ENCODE results near the gene ANKRD22.
A peak's percentile ranks its signal among the peaks of the same experiment; 100 is the strongest.
"Not testable (repeated sequence)": the region's sequence is repeated elsewhere in the genome, so short reads cannot be mapped to it uniquely, and the experiment has no call there.

ANKRD22 gene

DNA sequence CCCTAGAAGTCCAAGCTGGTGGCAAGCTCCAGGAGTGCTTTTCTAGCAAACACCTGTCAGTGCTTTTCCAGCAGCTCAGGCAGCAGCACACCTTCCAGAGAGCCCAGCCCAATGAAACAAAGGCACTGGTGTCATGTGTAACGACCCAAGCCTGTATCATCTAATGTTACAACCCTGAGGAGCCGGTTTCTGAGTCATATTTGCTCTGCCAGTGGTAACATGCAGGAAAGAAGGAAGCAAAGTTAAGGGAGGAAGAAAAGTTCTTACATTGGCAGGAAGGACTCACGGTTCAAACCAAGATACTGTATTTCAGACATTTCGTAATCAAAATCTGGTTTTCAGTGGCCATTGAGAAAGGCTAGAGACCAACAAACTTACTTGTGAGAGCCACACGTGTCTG, at the start of gene ANKRD22:
Gene ANKRD22, minus strand, starts transcription at position 139 of the 400 bp plus-strand sequence. CDS start 237 bp downstream, outside the sequence.
- DNase-seq, result peak; percentile 24

DNA sequence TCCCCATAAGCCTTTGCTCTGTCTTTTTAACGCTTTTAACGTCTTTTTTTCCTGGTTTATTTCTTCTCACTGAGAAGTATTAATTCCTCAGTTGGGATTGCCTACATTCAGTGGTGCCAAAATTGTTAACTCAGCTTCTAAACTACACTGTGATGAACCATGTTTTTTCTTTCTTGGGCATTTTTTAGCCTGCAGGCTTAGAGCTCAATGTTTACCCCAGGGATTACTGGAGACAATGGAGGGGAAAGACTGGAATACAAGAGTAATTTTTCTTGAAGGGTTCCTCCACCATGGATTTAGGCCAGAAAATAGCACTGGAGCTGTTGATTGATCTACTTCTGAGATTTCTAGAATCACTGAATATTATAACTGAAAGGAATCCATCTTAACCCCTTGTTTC, 48.2 kb upstream of the ANKRD22 start:
- no peak for DNase-seq

DNA sequence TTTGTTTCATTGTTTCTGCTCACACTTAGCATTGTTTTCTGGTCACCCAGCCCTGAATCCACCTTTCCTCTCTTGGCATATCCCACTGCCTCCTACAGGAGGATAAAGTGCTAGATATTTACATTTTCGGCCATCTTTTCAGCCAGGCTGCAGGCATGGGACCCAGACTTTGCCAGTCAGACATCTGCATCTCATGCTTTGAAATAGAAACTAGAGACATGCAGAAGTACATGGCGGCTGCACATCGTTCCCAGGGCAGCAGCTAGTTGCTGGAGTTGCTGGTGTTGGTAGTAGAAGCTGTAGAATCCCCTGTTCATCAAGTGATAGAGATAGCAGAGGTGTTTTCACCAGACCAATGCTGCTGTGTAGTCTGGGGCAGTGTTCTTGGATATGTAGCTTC, 47.1 kb upstream of the ANKRD22 start:
- DNase-seq, result no peak

DNA sequence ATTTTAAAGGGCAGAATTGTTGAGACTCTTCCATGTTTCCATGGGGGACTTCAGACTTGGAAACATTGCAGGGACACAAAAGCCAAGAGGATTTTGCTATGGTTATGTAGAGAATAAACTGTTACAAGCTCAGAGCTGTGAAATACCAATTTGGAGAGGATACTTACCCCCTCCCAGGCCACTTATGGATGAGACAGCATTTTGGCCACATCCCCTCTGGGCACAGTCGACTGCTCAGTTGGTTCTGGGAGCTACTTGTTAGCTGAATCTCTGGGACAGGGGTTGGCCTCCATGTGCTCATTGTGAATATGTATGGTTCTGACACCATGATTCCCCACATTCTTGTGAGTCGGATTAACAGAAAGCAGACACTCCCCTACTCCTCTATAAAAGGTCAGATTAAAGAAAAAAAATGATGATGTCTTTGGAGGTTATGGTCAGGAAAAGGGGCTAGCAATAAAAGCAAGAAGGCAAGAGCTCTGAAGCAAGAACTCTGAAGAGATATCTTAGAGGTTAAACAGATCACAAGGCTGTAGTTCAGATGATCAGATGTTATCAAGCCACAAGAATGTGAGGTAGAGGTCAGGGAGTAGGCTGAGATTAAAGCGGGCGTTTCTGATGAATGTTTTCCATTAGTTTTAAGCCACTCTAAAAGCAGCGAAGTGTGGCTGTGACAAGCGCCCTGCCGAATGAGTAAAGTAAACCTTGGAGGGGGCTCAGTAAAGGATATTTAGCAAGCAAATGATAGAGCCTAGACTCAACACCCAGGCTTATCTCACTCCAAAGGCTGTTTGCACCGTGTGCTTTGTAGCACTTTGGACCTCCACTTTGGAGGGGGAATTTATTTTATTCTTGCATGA, 45.6 kb upstream of the ANKRD22 start:
- peak; percentile 12 for DNase-seq

DNA sequence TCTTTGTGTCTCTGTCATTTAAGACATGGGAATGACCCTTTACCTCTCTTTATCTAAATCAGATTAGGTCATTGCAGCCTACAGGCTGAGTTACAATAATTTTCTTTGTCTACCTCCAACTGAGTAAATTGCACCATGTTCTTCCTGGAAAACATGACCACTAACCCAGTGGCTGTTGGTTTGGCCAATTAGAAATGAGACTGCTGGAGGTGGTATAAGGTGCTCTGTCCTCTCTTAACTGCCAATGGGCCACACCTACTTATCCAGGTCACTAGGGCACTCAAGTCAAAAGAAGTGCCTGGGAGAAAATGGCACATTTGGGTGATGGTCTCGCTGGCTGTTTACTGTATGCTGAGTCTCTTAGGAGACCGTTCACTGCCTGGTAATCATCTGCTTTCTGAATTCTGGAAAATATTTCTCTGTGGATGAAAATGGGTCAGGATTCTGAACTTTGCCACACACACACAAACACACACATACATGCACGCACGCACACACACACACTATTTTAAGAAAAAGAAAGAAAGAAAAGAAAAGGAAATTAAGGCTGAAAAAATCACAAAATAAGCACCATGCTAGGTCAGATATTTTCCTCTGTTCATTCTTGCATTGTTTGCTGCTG, 44.8 kb upstream of the ANKRD22 start:
- DNase-seq, result no peak

DNA sequence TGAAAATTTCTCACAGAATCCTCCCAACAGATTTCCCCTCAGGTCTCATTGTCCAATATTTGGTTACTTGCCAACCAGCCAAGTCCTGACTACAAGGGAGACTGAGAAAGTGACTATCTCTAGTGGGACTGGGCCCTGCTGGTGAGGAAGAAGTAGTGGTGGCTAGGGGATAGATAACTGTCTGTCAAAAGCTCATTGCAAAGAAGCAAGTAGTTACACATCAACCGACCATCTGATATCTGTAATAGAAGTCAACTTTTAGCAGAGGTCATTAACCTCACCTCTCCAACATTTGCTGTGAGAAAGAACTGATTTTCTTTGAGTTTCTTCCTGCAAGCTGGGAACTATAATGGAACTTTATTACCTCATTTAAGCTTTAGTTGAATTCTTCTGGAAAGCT, 43.6 kb upstream of the ANKRD22 start:
- DNase-seq, result no peak

DNA sequence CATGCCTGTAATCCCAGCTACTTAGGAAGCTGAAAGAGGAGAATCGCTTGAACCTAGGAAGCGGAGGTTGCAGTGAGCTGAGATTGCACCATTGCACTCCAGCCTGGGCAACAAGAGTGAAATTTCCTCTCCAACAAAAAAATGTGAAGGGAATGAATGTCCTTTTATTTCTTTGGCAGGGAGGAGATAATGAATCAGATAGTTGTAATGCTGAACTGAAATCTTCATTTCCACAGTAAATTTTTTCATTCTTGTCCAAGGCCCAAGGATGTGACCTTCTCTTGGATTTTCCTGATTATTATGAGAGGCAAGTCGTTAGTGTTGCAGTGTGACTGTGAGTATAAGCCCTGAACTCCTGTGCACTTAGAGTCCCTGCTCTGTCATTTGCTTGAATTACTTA, 42.0 kb upstream of the ANKRD22 start:
- no peak for DNase-seq

DNA sequence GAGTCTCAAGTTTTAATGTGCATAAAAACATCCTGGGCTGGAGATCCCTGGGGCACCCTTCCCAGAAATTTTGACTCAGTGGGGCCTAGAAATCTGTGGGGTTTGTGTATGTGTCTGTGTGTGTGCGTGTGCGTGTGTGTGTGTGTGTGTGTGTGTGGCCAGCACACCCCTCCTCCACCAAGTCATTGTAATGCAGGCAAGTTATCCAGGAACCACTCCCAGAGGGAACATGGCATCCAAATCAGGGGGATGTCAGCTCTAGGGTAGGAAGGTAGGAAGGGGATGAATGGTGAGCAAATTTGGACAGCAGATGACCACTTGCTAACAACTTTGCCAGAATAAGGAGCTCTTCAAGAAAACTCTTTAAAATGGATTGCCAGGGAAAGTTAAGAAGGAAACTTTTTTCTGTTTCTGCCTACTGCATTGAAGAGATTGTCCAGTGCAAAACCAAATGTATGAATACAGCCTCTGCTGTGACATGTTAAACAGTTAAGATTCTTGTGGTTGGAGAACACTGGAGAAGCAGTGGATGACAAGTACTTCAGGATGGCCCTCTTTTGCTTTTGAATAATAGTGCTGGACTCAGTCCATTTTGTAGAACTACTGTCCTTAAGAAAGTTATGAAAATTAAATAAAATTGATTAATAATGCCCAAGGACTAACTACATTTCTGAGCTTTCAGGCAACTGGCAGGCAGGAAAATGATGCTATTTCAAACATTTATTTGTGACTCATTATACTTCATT, 40.8 kb upstream of the ANKRD22 start:
- DNase-seq, result no peak

DNA sequence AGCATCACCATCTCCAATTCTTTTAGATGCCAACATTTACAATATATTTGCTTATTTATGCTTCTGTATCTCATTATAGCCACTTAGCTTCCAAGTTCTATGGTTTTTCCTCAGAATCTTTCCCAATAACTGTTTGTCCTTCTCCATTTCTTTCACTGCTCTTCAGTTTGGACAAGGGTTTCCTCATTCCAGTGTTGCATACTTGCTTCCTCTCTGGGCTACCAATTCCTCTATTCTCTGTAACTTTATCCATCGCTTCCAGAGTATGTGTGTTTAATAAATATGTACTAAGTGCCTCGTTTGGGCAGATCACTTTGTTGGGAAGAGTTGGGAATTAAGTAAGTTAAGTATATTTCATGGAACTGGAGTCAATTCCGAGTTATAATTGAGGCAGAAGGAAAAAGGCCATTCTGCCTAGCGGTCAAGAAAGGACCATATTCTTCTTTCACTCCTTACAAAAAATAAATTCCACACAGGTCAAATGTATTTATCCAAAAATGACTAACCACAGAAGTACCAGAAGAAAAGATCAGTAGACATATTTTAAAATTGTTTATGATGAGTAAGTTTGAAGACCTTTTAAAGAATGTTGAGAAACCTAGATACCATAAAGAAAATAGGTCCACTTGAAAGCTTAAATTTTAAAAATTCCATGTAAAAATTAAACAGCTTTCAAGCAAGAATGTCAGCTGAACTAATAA, 39.2 kb upstream of the ANKRD22 start:
- no peak for DNase-seq

DNA sequence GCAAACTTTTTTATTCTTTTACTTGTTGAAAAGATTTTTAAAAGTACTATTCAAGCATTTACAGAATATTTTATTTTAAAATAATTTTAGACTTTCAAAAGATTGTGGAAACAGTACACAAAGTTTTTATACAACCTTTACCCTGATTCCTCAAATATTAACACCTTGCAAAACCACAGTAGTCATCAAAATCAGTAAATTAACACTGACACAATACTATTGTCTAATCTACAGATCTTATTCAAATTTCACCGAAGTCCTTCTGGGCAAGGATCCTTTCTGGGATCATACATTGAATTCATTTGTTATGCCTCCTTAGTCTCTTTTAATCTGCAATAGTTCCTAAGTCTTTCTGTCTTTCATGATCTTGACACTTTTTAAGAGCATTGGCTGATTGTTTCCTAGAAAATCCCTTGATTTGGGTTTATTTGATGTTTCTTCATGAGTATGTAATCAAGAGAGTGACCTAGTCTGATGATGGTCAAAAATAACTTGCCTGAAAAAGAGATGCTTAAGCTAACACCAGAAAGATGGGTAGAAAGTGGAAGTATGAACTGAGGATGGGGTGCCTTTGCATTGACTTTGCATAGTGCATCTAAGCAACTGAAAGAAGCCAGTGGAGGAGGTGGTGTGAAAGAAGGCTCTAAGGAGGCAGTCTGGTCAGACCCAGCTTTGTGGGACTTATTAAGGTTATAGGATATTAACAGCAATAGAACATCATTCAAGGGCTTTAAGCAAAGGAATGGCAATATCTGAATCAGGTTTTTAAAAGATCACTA, 38.1 kb upstream of the ANKRD22 start:
- no peak for DNase-seq

DNA sequence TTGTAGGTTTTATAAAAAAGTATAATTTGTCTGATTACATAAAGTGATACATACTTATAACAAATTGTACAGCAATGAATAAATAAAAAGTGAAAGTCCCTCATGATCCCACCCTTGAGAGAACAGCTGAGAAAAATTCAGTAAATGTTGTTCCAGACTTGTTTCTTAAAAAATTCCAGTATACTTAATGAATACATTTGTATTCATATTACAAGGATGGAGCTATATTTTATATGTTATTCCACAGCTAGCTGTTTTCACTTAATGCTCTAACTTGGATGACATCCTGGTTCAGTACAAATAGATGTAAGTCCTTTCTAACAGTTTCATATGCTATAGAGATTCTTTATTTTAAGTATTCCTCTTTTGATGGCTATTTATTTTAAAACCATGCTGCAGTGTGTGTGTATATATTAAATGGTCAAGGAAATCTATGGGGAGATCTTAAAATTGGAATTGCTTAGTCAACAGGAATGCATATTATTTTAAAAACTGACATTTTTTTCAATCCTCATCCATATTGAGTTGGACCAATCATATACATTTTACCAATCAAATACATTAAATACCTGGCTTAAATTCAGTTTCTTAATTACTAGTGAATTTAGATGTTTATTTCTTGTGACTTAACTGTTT, 37.3 kb upstream of the ANKRD22 start:
- no peak for DNase-seq

DNA sequence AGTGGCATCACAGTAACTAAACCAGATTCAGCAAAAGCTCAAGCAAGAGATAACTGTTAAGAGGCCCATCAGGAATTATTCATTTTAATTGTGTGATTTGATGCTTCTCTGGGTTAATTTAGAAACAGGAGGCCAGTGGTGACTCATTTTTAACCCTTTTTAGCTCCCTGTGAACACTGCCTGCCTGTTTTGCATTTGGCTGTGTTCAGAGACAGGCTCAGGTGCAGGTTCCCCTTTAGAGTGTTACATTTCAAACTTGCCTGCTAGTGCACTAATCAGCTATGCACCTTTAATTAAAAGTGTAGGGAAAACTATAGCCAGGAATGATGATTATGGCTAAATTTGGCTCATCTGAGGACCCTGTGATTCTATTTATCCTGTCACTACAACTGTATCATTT, 34.9 kb upstream of the ANKRD22 start:
- DNase-seq, result no peak

DNA sequence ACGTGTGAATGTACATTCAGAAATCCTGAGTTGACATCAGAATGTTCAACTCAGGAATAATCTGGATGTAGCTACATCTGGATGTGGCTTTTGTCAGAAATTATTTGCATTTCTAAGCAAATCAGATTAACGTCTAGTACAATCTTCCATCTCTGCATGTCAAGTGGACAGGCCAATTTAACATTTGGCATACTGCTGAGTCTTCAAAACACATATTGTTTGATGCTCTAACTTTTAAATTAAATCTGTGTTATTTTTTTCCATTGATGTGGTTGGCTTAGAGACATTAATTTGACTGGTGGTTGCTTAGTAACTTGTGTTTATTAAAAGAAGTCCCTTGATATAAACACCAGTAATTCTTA, 31.8 kb upstream of the ANKRD22 start:
- DNase-seq, result no peak

DNA sequence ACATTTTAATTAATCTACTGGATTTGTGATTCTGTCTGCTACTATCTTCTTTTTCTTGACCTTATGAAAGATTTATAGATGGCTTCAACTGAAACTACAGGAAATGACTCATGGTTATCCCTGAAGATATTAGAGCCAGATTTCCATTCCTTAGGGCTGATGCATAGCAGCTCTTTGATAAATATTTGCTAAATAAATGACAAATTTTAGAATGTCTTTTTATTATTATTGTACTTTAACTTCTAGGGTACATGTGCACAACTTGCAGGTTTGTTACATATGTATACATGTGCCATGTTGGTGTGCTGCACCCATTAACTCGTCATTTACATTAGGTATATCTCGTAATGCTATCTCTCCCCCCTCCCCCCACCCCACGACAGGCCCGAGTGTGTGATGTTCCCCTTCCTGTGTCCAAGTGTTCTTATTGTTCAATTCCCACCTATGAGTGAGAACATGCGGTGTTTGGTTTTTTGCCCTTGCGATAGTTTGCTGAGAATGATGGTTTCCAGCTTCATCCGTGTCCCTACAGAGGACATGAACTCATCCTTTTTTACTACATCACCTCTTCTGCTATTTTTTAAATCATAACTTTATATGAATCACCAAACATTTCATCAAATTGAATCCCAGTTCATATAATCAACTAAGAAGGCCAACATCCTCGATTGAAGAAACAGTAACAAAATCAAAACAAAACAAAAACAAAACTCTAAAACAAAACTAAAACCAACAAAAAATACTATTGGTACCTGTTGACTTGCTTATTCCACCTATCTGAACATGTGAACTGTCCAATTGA, 31.2 kb upstream of the ANKRD22 start:
- DNase-seq, result not testable (repeated sequence)

DNA sequence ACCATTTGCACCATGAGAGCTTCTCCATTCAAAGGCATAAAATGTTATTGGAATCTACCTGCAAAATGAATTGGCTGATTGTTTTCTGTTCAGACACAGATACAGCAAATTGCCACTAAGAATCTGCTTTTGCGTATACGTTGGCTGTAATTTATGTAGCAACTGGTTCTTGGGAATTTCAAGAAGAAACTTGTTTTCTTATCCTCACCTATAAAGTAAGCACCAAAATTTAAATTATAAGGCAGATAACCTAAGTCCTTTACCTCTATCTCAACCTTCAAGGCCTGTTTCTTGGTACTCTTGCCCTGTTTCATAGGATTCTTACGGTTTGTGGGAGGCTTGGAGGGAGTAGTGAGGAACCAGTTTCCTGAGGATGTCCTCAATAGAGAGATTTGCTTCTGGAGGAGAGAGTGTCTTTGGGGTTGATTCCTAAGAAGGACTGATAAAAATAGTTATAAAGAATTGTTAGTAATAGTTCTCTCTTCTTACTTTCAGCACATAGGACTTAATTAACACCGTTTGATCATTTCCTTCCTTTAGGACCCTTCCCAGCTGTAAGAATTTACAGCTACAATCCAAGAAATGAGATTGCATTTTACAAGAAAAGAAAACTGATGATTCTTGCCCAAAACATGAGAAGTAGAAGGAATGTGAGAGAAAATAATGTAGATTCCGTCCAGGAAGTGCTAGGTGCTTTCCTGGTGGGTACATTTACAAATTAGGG, 30.4 kb upstream of the ANKRD22 start:
- DNase-seq, result no peak

DNA sequence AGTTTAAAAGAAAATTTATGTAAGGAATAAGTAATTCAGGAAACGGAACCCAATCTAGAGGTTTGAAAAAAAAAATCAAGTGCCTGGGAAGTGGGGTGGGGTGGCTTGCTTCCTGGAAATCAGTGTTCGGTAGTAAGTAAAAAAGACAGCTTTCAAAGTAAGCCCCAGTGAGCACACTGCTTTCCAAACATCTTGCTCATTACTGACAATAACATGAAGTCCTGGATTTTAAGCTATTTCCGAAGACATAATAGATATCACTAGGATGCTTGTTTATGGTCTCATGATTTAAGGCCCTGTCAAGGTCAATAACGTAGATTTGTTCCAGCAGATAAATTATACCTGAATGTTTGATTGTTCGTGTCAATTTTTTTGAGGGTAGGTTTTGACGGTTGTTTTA, 29.7 kb upstream of the ANKRD22 start:
- DNase-seq, result no peak

DNA sequence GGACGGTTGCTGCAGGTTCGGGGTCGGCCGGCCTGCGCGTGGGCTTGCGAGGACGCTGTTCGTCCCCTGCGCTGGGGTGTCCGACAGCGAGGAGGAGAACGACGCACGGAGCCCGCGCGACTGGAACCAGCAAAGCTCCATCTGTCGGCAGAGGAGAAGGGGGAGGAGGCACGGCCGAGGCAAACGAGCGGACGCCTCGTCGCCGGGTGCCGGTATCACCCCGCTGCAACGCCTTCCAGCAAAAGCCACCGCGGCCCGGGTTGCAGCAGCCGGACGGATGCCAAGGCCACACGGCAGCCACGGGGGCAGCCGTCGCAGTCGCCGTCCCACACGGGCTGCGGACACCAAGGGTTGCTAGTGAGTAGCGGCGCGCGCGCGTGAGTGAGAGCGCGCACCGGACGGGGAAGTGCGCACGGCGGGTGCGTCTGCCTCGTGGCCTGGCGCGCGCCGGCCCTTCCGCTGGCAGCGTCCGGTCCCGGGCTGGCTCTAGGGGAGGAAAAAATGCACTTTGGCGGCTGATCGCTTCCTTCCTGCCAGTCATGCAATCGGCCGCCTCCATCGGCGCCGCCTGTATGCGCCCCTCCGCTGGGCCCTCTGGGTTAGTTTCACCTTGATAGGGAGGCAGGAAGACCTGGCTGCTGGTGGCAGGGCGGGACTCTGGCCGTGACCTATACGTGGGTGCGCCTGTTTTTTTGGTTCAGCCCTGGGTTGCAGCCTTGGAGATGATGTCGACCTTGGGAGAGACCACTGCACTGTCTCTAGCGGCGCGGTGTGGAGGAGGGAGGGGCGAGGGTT, 28.8 kb upstream of the ANKRD22 start:
- DNase-seq, result peak; percentile 57

DNA sequence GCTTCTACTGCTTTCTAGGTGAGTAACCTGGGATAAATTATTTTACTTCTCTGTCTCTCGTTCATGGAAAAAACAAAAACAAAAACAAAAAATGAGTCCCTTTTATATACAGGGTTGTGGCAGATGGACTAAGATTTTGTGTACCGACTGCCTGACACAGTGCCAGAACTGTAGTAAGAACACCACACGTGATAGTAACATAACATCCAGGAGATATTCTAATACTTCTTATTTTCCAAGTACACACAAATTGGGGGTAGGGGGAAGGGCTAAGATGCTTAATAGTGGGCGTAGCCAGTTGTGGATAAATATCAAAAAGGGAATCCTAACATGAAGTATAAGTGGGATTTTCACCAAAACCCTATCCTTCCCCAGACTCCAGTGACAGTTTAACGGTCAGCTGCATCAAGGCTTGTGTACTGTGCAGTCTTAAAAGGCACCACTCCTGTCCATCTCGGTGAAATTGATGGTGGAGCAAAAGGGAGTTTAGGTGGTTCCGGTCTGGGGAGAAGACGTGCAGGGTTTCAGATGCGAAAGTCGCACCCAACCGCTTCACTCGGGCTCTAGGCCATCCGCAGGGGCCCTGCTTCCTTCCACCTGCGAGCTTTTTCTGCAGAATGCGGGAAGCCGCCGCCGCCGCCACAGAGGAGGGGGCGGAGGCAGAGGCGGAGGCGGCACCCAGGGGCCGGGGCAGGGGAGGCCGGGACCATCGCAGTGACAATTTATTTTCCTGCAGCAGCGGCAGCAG, 28.1 kb upstream of the ANKRD22 start, which contains the start of gene STAMBPL1:
Gene STAMBPL1, plus strand, starts transcription at position 712 of the 748 bp plus-strand sequence. CDS start 21,464 bp downstream, outside the sequence.
- peak; percentile 48 for DNase-seq

DNA sequence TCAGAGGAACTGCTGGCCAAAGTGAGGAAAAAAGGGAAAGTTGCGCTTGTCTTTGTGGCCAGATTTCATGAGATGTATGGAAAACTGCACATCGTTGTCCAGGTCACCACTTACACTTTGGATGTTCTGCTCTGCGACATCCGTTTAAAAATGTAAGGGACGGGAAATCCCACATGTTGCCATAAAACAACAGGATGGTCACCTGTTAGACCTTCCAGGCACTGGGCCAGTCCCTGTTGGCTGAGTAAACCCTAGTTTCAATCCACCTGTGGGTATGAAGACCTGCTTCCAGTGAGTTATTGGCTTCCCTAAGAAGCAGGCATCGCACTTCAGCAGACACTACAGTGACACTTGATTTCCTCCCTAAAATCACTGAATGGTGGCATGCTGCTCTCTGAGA, 25.7 kb upstream of the ANKRD22 start:
- DNase-seq, result no peak

All from NCI-H345 (cell line).